PC-9 (cell line): ENCODE results near the gene SNAP91. TPM values are rescaled to one million over a fixed set of nuclear protein-coding genes. Genes with fewer than 3 reads are reported as not detected.

Source experiments
- BruUV-seq: library from RNA; stranded (reverse); fragments of 400-500 nt; replicated peaks from 2 replicates; lab custom pipeline; 2021; lab: Mats Ljungman, UMichigan
- CTCF ChIA-PET: fragments of 300-600 bp; sonication (Branson Sonifier 250); formaldehyde crosslinking; loops from one replicate; lab custom pipeline; 2022; ENCODE audit warnings: antibody characterized with exemption; lab: Charles Lee
- POLR2A ChIA-PET: fragments of 300-600 bp; sonication (Branson Sonifier 250); formaldehyde crosslinking; loops from one replicate; lab custom pipeline; 2022; ENCODE audit warnings: antibody characterized with exemption; ENCODE audit not compliant: unreplicated experiment; lab: Charles Lee
- DNase-seq, 2 experiments: peaks; one replicate each; pipeline versions ENCODE4 v3.0.0 to v3.0.0-alpha.2; 2015 to 2022; ENCODE audit warnings: mixed read lengths in 1 of 2
- H2AFZ ChIP-seq: fragments of 200-600 bp; sonication (generic); 2 replicates; pipeline ENCODE4 v1.8.1; 2017; ENCODE audit warnings: antibody characterized with exemption
- H3F3A ChIP-seq: fragments of 200-600 bp; sonication (generic); 2 replicates; pipeline ENCODE4 v1.8.1; 2017; ENCODE audit warnings: antibody characterized with exemption, mild to moderate bottlenecking, low read depth; ENCODE audit not compliant: insufficient read depth
- H3K27ac ChIP-seq: fragments of 200-600 bp; sonication (generic); 2 replicates; pipeline ENCODE4 v1.6.1; 2016; ENCODE audit warnings: mixed run types
- H3K27me3 ChIP-seq: fragments of 200-600 bp; sonication (generic); 2 replicates; pipeline ENCODE4 v1.6.1; 2016; ENCODE audit warnings: low read depth, mixed run types; ENCODE audit not compliant: insufficient read depth
- H3K36me3 ChIP-seq: fragments of 200-600 bp; sonication (generic); 2 replicates; pipeline ENCODE4 v1.6.1; 2016; ENCODE audit warnings: low read depth, mixed run types
- H3K4me1 ChIP-seq: fragments of 200-600 bp; sonication (generic); replicated peaks from 2 replicates; pipeline ENCODE4 v1.6.1; 2016; ENCODE audit warnings: mixed run types; ENCODE audit not compliant: insufficient read depth
- H3K4me2 ChIP-seq: fragments of 200-600 bp; sonication (generic); 2 replicates; pipeline ENCODE4 v1.6.1; 2017; ENCODE audit warnings: mixed run types
- H3K4me3 ChIP-seq: fragments of 200-600 bp; sonication (generic); 2 replicates; pipeline ENCODE4 v1.6.1; 2016; ENCODE audit warnings: mixed run types
- H3K79me2 ChIP-seq: fragments of 200-600 bp; sonication (generic); 2 replicates; pipeline ENCODE4 v1.6.1; 2017; ENCODE audit warnings: low read depth, mixed run types
- H3K9me2 ChIP-seq: fragments of 200-600 bp; sonication (generic); 2 replicates; pipeline ENCODE4 v1.8.1; 2017; ENCODE audit warnings: mild to moderate bottlenecking; ENCODE audit not compliant: insufficient read depth
- H3K9me3 ChIP-seq: fragments of 200-600 bp; sonication (generic); 2 replicates; pipeline ENCODE4 v1.8.1; 2016; ENCODE audit warnings: low read depth; ENCODE audit not compliant: insufficient read depth
- H4K20me1 ChIP-seq: fragments of 200-600 bp; sonication (generic); 2 replicates; pipeline ENCODE4 v1.8.1; 2017; ENCODE audit not compliant: insufficient read depth
- CTCF ChIP-seq: fragments of 200-600 bp; sonication (generic); conservative IDR thresholded peaks from 2 replicates; pipeline ENCODE4 v1.6.1; 2017; ENCODE audit warnings: mixed run types, antibody characterized with exemption, mild to moderate bottlenecking, moderate library complexity
- EZH2 ChIP-seq: fragments of 200-600 bp; sonication (generic); IDR thresholded peaks from 2 replicates; pipeline ENCODE4 v1.8.0; 2017; ENCODE audit warnings: antibody characterized with exemption, low read depth
- intact Hi-C: fragments of 100-400 bp; cut with micrococcal nuclease; formaldehyde crosslinking; loops from one replicate; pipeline ENCODE4 v1.10.0; 2022; ENCODE audit not compliant: unreplicated experiment
- total RNA-seq: library from RNA; stranded (reverse); gene quantifications from 2 replicates; pipeline ENCODE4 v1.2.3, GENCODE V29; 2021

The SNAP91 gene
- total RNA-seq, 1 experiment from 2014 or later = not detected

- H3K9me3 ChIP-seq = no peaks in the 10 kb centered on the region
- H3K4me3 ChIP-seq = no peak overlapping the region
- H3K36me3 ChIP-seq = no peaks in the 10 kb centered on the region
- no peaks in the 10 kb centered on the region for H3K27me3 ChIP-seq
- no peak overlapping the region for H3K4me2 ChIP-seq
- H3K79me2 ChIP-seq = no peaks in the 10 kb centered on the region
- H3K4me1 ChIP-seq = no peaks in the 10 kb centered on the region
- H2AFZ ChIP-seq = no peak overlapping the region
- H4K20me1 ChIP-seq = no peaks in the 10 kb centered on the region
- H3F3A ChIP-seq = no peaks in the 10 kb centered on the region
- intact Hi-C loops = no loop called here
- no TSS peak for BruUV-seq
- ChIA-PET POLR2A (no interaction called here), CTCF (no interaction called here)
- DNase-seq = no peak
- H3K27ac ChIP-seq = no peak overlapping the region
- H3K9me2 ChIP-seq = no peaks in the 10 kb centered on the region
- no peak for TF ChIP-seq EZH2
- TF ChIP-seq CTCF = no peak
Measured at GRCh38 chr6:83605517-83605916, 103.4 kb downstream of the SNAP91 start.

GRCh38 chr6:83603551-83603950 is 105.3 kb downstream of the SNAP91 start:
- no peaks in the 10 kb centered on the region for H3F3A ChIP-seq
- no peak overlapping the region for H3K4me3 ChIP-seq
- no peaks in the 10 kb centered on the region for H4K20me1 ChIP-seq
- H3K4me2 ChIP-seq = no peak overlapping the region
- H2AFZ ChIP-seq = no peak overlapping the region
- H3K4me1 ChIP-seq = no peaks in the 10 kb centered on the region
- H3K27ac ChIP-seq = no peak overlapping the region
- CTCF ChIA-PET = no interaction called here
- no peaks in the 10 kb centered on the region for H3K36me3 ChIP-seq
- TF ChIP-seq EZH2 = no peak
- TF ChIP-seq CTCF = no peak
- no TSS peak for BruUV-seq
- H3K9me3 ChIP-seq = no peaks in the 10 kb centered on the region
- POLR2A ChIA-PET = no interaction called here
- no peak for DNase-seq
- intact Hi-C loops = no loop called here
- H3K79me2 ChIP-seq = no peaks in the 10 kb centered on the region
- H3K9me2 ChIP-seq = no peaks in the 10 kb centered on the region
- no peaks in the 10 kb centered on the region for H3K27me3 ChIP-seq

- BruUV-seq = no TSS peak
- Histone ChIP-seq H3K4me3 (no peak overlapping the region), H3K27ac (no peak overlapping the region), H3K9me3 (no peaks in the 10 kb centered on the region), H2AFZ (no peak overlapping the region), H3K9me2 (no peaks in the 10 kb centered on the region), H3K4me1 (no peaks in the 10 kb centered on the region), H3K79me2 (no peaks in the 10 kb centered on the region), H3F3A (no peaks in the 10 kb centered on the region), H3K36me3 (no peaks in the 10 kb centered on the region), H4K20me1 (no peaks in the 10 kb centered on the region), H3K27me3 (no peaks in the 10 kb centered on the region), H3K4me2 (no peak overlapping the region)
- intact Hi-C loops = no loop called here
- POLR2A ChIA-PET = no interaction called here
- DNase-seq = no peak
- TF ChIP-seq EZH2 (no peak), CTCF (no peak)
- CTCF ChIA-PET = no interaction called here
Measured at GRCh38 chr6:83601119-83601518, 107.8 kb downstream of the SNAP91 start.
